Measurements from ENCODE around the gene FAM53A.

Gene FAM53A, protein sequence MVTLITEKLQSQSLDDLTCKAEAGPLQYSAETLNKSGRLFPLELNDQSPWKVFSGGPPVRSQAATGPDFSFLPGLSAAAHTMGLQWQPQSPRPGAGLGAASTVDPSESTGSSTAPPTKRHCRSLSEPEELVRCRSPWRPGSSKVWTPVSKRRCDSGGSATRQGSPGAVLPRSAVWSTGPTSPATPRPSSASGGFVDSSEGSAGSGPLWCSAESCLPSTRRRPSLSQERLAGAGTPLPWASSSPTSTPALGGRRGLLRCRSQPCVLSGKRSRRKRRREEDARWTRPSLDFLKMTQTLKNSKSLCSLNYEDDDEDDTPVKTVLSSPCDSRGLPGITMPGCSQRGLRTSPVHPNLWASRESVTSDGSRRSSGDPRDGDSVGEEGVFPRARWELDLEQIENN

DNA sequence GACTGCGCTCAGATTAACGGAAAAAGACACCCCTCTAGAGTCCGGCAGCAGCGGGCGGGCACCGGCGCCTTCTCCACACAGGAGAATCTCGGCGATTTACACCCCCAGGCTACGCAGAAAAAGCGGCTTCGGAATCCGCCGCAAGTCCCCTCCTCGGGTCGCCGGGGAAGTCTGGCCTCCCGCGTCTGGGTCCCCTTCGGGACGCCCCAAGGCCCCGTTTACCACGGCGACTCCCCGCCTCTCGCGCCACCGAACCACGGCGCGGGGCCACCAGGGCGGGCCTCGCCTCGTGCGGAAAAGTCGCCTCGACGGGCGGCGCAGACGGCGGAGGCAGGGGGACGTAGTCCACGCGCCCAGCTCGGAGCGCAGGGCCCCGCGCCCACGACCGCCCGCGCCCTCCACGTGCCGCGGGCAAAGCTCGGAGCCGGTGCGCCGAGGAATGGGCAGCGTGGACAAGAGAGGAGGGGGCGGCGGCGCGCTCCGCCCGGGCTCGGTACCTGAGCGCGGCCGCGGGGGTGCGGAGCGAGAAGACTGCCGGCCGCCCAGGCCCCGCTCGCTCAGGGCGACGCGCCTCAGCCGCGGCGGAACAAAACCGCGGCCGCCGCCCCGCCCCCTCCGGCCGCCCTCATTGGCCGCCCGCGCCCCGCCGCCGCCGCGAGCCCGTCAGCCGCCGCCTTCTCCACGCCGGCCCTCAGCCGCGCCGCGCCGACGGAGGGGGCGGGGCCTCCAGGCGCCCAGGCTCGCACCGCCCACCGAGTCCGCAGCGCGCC, at the start of gene FAM53A:
TSS of gene FAM53A (minus strand) at position 578 of the 770 bp plus-strand sequence. CDS start 15,572 bp downstream, outside the sequence.
- peak; percentile 41 for DNase-seq

DNA sequence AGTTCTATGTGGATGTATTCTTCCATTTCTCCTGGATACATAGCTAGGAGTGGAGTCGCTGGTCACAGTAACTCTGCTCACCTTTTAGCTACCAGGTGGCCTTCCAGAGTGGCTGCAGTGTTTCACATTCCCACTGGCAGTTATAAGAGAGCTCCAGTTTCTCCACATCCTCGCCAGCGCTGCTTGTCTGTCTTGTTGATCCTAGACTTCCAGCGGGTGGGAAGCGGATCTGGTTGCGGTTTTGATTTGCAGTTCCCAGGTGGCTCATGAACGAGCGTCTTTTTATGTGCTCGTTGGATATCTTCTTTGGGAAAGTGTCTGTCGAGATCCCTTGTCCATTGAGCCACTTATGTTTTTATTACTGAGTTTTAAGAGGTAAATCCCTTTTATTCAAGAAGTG, 48.8 kb upstream of the FAM53A start:
- DNase-seq = no peak

DNA sequence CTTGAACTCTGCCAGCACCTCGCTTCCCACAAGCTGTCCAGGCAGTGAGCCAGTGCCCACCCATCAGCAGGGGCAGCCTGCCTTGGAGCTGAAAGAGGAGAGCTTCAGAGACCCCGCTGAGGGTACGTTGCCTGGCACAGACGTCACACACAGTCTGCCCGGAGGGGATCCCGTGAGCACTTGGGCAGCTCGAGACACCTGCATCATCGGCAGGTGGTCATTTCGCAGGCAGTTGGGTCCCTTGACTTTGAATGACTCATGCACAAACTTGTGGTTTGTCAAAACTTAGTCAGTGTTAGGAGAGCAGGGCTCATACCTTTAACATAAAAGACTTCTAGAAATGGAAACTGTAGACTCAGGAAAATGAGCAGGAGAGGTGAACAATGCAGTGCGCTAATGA, 47.1 kb upstream of the FAM53A start:
- DNase-seq = no peak

DNA sequence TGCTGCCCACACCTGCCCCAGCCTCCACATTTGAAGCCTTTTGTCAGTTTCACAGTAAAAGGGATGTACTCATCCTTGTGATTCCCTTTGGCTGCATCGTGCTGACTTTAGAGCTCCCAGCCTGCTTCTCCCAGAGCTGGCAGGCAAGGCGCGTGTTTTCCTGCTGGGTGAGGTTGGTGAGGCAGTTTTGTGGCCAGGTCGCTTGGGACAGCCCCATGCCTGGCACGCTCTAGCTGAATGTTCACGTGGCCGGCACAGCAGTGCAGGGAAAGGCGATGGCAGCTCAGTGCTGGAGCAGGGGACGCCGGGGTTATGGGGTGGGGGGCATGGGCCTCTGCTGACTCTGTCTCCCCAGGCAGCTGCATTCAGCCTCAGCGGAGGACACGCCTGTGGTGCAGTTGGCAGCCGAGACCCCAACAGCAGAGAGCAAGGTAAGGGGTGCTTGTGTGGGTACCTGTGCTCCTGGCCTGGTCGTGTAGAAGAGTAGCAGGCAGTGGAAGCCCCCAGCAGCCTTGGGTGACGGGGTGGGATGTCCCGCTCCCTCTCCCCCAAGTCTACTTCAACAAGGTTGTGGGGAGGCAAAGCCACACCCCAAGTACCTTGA, 46.5 kb upstream of the FAM53A start:
- no peak for DNase-seq

DNA sequence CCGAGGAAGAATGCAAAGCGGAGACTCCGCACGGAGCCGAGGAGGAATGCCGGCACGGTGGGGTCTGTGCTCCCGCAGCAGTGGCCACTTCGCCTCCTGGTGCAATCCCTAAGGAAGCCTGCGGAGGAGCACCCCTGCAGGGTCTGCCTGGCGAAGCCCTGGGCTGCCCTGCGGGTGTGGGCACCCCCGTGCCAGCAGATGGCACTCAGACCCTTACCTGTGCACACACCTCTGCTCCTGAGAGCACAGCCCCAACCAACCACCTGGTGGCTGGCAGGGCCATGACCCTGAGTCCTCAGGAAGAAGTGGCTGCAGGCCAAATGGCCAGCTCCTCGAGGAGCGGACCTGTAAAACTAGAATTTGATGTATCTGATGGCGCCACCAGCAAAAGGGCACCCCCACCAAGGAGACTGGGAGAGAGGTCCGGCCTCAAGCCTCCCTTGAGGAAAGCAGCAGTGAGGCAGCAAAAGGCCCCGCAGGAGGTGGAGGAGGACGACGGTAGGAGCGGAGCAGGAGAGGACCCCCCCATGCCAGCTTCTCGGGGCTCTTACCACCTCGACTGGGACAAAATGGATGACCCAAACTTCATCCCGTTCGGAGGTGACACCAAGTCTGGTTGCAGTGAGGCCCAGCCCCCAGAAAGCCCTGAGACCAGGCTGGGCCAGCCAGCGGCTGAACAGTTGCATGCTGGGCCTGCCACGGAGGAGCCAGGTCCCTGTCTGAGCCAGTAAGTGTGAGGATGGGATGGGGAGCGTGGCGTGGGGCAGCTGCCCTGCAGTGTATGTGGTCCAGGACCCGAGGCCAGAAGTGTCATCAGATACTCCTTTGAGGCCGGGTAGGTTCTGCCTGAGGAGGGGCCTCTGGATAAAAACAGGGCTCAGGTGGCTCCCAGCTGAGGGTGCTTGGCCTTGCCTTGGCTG, 44.2 kb upstream of the FAM53A start:
- DNase-seq = no peak

DNA sequence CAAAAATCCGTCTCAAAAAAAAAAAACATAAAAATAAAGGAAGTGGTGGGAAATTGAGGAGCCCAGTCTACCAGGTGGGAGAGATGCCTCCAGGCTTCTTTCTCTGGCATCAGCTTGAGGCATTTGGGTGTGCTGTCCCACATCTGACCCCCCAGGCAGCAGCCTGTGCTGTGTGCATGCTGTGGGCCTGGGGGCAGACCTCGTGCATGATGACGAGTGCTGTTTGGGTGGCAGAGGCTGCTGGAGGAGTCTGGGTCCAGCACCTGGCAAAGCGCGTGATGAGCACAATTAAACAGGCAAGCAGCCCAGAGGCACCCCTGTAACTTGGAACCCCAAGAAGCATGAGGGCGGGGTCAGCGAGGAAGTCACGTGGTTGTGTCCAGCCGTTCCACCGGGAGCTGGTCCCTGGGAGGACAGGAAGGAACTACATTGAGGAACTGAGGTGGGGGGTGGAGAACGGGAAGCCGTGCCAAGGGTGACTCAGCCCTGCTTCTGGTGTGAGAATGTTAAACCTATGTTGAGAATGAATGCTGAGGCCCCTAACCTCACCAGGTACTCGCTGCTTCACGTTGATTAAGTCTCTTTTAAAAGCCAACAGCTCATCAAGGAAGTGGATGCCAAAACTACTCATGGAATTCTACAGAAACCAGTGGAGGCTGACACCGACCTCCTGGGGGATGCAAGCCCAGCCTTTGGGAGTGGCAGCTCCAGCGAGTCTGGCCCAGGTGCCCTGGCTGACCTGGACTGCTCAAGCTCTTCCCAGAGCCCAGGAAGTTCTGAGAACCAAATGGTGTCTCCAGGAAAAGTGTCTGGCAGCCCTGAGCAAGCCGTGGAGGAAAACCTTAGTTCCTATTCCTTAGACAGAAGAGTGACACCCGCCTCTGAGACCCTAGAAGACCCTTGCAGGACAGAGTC, 43.3 kb upstream of the FAM53A start:
- DNase-seq = no peak

DNA sequence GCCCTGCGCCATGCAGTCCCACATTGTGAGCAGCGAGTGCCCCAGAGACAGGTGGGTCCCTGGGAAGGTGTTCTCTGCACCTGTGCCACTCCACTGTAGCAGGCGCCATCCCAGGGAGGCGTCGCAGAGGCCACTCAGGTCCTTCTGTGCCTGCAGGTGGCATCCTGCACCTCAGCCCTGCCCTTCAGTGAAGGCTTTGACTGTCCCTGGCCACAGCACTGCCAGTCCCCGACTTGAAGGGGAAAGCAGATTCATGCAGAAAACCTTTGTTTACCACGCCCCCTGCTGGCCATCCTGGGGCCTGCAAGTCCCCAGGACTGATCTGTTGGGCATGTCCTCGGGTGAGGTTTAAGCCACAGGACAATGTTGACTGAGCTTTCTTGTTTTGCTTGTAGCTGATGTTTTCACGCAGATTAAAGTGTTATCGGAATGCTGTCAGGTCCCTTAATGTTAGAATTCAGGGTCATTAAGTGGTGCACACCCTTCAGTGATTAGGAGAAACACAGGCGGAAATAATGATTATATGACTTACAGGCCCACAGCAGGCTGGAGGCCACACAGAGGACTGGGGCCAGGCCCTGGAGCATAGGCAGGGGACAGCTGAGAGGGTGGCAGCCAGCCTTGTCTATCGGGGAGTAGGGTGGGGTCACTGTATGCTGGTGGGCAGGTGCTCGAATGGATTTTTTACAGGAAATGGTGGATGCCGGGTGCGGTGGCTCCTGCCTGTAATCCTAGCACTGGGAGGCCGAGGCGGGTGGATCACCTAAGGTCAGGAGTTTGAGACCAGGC, 42.2 kb upstream of the FAM53A start:
- peak; percentile 92 for DNase-seq

DNA sequence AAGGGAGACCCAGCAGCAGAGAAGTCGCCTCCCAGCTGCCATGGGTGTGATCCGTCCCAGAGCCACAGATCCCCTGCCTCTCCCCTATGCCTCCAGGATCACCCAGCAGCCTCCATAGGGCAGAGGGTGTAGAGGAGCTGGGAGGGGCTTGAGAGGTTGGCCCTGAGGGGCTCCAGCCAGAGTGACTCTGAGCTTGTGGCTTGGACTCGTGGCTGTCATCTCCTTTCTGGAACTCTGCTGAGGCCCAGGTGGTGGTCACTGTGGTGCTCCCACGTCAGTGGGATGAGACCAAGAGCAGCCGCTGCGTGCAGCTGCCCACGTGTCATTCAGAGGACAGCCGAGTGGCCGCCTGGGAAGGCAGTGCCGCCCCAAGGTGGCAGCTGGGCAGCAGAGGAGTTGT, 41.4 kb upstream of the FAM53A start:
- no peak for DNase-seq

DNA sequence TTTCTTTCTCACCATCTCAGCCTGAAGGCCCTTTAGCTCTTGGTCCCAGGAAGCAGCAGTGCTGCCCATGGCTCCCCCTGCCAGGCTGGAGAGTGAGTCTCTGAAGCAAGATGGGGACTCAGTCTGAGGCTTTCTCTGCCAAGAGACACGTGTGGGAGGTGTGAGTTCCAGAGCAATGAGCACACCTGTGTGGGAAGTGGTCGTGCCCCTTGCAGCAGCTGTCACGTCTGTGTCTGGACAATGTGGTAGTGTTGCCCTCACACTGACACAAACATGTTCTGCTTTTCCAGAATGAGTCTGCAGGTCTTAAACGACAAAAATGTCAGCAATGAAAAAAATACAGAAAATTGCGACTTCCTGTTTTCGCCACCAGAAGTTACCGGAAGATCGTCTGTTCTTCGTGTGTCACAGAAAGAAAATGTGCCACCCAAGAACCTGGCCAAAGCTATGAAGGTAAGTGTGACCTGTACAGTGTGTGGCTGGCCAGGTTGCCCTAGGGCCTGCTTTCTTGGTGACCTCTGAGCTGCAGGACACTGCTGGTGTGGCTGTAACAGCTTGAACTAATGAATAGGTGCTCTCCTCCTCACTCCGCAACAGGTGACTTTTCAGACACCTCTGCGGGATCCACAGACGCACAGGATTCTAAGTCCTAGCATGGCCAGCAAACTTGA, 39.2 kb upstream of the FAM53A start:
- DNase-seq = no peak

DNA sequence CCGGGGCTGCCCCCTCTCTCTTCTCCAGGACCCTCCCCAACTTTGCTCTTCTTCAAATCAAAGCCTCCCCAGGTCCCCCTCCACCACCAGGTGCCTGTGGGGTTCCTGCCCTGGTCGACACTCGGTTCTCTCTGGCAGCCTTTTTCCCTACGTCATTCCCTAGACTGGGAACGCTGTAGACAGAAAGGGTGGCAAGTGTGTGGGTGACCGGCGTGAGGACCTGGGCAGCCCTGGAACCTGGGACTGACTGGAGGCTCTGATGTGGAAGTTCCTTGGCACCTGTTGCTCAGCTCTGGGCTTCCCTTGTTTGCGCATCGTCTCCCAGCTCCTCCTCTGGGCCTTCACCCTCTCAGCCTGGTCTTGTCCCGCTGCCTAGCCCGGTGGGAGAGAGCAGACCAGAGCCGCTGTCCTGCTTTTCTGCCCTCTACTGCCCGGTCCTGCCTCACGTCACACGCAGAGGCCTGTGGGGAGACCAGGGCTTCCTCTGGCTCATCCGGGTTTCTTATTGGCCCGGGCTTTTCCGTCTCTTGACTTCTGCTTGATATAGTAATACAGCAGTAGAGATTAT, 38.5 kb upstream of the FAM53A start:
- no peak for DNase-seq

DNA sequence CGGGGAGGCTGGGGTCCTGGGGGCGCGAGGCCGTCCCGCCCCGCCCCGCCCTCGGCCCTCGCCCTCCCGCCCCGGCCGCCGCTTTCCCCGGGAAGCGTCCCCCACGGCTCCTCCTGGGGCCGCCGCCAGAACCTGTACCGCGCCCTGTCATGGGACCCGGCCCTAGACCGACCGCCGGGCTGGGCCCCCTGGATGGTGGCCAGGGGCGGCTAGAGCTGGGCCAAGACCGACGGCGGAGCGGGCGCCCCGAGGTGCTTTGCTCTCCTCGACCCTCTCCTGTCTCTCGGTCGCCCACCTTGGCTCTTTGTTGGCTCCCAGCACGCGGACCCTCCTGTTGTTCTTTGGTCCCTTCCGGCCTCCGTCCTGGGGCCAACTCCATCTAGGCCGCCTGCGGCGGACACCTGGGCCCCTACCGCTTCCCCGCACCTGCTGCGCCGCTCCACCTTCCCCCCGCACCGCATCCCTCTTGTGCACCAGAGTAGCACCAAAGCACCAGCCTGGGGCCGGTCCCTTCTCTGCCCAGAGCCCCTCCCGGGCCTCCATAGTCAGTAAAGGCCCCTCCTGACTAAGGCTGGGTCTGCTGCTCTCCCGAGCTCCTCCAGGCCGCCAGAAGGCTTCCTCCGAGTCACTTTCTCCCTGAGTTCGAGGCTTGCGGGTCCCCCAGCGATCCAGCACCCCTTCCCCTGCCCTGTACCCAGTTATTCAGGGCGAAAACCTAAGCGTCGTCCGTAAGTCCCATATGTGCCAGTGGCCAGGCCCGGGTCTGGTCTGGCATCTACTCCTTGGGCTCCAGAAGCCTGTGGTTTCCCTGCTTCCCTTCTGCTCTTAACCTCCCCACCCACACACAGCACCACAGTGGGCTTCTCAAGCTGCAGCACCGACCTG, 37.8 kb upstream of the FAM53A start:
- no peak for DNase-seq

DNA sequence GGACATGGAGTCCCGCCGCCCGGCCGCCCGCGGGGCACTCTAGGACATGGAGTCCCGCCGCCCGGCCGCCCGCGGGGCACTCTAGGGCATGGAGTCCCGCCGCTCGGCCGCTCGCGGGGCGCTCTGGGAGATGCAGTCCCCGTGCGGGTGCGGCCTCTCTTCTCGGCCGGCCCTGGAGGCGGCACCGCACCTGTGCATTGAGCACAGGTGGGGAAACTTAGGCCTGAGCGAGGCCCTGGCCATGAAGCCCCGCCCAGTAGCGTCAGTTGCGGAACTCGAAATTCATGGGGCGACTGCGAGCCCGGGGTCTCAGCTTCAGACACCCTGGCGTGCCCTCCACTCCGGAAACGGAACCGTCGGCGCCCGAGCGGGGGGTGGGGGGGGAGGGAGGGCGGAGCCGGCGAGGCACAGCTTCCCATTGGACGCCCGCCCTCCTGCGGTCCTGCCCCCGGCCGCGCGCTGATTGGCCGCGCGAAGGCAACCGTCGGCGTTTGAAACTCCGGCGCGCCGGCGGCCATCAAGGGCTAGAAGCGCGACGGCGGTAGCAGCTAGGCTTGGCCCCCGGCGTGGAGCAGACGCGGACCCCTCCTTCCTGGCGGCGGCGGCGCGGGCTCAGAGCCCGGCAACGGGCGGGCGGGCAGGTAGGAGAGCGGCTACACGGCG, 37.0 kb upstream of the FAM53A start, which contains the start of the genes TACC3 and TMEM129:
TSS of gene TACC3 (plus strand) at position 519 of the 663 bp plus-strand sequence. CDS start 1,901 bp downstream, outside the sequence.
TSS of gene TMEM129 (minus strand) at position 321 of the 663 bp plus-strand sequence. CDS start 486 bp downstream, outside the sequence.
- peak; percentile 93 for DNase-seq

DNA sequence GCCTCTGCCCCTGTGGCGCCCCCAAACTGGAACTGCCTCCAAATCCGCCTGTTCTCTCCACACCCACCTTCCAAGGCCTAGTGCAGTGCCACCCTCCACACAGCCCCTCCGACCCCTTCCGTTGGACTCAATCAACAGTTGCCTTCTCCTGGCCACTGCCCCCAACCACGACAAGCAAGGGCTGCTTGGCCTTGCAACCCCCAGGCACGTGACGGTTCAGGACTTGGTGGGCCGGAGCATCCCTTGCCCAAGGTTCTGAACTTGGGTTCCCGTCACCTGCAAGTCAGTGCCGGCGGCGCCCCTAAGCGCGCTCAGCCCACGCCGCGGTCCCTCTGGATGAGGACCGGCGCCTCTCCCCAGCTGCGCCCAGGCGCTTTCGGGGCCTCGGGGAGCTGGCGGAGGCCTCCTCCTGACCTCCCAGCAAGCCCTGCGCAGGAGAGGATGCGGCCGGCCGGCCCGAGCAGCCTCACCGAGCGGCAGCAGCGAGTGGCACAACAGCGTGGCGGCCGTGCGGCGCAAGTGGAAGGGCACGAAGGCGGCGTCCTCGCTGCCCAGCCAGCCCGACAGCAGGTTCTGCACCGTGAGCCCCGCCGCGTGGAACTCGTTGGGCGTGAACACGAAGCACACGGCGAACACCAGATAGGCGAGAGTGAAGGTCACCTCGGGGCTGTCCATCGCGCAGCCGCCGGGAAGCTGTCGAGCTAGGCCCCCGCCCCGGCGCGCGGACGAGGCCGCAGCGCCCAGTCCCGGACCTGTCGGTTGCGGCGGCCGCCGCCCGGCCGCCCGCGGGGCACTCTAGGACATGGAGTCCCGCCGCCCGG, 36.3 kb upstream of the FAM53A start:
- peak; percentile 41 for DNase-seq

DNA sequence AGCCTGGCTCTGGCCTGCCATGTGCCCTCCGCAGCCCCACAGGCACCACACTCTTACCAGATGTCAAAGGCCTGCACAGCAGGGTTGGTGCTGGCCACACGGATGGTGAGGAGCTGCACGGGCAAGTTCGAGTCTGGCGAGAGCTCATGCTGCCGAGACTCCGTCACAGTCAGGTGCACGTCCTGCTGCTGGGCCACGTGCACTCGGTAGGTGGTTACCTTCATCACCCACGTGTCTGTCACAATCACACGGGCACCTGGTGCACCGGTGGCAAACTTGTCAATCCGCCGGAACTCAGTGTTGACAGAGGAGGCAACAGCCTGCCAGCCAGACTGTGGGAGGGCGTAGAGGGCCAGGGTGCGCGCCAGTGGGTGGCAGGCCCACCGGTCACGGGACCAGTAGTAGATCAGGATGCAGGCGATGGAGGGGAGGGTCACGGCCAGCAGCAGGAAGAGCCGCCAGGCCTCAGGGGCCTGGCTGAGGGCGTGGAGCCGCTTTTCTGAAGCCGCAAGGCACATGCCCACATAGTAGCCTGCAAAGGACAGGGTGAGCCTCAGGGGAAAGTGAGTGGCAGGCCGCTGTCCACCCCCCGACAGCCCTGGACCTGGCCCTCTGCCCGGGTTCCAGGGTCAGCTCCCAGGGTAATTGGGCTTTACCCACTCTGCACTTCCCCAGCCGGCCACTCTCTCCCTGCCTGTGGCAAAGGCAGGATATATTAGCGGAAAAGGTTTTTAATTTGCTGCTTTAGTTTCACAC, 34.2 kb upstream of the FAM53A start:
- DNase-seq = no peak

DNA sequence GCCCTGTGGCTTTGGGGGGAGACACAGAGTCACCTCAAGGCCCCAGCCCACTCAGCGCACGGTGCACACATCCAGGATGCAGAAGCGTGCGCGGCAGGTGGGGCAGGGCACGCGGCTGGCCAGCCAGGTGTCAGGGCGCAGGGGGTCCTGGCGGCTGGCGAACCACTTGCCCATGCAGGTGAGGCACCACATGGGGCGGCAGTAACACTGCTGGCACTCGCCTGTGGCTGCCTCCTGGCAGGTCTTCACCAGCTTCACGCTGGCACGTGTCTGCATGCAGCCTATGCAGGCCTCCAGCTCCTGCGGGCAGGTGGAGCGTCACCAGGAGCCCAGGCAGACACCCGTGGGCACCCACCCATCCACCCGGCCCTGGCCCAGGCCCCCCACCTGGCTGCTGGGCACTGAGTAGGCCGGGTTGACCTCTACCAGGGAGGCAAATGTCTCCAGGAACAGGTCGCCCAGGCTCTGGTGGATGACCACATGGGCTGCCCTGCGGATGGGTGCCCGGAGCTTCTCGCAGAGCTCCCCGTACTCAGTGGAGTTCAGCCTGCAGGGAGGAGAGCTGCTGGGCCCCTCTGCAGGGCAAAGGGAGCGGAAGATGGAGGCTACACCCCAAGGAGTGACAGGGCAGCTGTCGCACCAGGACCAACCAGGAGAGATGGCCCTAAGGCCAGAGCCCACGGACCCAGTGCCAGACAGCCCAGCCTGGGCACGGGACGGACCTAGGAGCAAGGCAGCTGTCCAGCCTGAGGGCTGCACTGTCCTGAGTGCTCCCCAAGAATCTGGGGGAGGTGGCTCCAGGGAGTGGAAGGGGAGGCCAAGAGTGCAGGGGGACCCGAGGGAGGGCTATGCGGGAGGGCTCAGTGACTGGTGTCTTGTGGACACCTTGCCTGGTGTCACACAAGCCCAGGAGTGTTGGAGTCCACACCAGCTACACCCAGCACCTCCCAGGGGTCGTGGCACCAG, 33.3 kb upstream of the FAM53A start:
- DNase-seq = no peak

Measured in activated CD8-positive, alpha-beta memory T cell treated with anti-CD3 and anti-CD28 coated beads, Interleukin-2, amount 50 U/mL, for 4 hours (primary cell).